HG02642 (cell line): ENCODE results near the gene RNF220.

Experiments
- ATAC-seq: cut with Tn5 transposase; IDR thresholded peaks from one replicate; pipeline ENCODE4 v1.9.1; 2021; ENCODE audit warnings: mild to moderate bottlenecking; ENCODE audit not compliant: unreplicated experiment, poor library complexity

The RNF220 gene

DNA sequence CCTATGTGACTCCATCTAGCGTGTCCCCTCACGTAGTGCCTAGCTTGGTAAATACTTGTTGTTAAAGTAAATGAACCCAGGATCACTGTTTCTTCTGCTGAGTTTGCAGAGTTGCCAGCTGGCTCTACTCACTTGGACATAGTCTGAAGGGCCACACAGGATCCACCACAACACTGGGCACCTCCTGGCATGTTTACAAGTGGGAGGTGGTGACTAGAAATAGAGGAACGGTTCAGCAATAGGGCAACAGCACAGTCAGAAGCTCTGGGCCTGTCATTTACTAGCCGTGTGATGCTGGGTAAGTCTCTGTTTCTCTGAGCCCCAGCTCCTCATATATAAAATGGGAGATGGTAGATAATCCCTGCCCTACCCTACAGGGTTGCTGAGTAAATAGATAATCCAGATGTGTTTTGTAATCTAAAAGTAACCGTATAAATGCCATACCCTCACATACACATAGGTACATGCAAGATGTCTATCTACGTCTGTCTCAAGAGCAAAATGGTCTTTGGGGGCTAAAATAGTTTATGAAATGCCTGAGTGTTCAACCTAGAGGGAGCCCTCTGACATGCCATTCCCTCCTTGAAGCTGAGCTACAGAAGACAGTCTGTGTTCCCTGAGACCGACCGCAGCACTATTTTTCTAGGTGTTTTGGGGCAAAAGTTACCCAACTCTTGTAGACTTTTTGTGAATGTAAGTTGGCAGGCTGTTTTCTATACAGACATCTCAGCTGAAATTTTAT is 20.5 kb downstream of the RNF220 start:
- no peak for ATAC-seq

DNA sequence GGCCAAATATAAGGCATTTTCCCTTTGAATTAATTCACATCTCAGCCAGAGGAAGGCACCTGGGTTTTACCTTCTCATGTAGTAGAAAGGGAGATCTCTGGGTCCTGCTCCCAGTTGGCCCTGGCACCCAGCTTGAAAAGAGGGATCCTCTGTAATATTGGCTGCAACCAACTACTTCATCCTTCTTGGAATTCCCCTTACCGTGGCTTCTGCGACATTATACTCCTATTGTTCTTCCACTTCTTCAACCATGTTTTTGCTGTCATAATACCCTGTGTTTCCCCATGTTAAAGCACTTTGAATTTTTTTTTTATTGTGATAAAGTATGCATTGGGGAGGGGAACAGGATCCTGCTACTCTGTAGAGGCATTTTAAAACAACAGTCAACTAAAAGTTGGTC is 26.8 kb downstream of the RNF220 start:
- ATAC-seq = no peak

DNA sequence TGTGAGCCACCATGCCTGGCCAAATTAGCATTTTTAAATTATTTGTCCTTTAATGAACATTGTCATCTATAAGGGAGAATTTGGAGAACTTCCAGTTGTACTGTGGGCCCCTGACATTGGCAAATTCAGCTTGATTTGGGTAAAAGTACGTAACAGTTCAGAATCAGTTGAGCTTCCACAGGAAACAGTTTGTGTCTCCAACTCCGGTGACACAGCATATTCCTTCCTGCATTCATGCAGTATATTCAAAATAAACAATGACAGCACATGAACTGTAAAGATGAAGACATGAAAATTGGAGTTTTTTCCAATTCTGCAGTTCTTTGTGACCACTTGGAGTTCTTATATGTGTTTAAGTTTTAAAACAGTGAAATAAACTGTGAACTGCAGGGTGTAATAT is 28.2 kb downstream of the RNF220 start:
- ATAC-seq = no peak

DNA sequence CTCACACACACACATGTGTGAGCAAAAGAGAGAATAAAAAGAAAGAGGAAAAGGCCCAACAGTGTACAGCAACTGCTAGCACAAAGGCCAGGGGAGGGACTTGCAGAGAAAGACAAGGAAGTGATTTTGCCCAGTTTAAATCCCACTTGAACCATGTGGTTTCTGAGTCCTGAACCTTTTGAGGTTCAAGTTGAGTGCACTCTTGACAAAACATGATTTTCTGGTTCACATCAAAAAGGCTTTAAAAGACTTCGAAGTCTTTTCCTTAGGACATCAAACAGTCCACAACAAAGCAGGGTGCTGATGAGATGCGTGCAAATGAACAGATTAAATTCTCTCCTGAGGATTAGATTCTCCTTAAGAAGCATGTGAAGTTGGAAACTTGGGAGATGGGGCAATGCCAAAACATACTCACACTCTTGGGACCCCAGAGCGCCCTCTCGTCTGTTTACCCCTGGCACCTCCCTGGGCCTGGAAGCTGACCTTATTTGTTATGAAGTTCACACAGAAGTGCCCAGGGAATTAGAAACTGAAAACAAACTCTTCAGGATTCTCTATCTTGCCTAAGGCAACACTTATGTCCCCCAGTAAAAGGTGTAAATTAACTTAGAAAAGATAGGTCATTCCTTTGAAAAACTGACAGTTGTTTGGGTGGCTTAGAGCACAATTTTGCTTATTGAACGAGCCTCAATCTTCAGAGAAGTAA is 31.5 kb downstream of the RNF220 start:
- ATAC-seq = no peak

DNA sequence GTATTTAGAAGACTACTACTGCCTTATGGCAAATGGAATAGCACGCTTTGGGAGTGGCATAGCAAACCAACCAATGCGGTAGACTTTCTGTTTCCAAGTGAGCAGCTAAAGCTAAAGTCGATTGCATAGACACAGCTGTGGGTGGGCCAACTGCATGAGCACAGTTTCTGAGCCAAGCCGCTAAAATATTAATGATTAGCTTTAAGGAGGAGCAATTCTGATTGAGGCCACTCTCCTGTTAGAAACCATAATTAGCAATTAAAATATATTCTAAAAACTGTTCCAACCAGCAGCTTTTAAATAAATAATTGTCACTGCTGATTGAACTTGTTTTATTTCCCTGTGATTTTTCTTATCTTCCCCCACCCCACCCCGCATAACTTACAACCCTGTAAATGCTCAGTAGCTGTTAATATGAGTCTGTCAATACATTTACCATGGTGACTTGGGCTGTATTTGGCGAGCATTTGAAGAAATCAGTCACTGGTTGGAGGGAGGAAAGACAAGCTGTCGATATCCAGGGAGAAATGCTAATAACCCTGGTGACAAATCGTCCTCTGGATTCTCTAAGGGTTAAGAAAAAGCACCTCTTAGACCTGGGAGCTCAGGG is 32.2 kb downstream of the RNF220 start:
- ATAC-seq = no peak

DNA sequence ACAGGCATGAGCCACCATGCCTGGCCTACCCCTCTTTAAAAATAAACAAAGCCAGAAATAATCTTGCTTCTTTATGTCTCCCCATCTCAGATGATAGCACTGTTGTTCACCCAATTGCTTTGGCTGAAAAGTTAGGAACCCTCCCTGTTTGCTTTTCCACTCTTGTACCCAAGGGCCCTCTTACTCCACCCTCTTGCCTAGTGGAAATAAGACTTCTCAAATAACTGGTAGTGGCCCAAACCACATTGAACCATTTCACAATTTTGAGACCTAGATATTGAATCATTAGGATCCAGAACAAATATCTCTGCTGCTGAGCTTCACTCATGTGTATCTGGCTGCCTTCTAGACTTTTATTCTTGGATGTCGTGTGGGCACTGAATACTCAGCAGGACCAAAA is 37.7 kb downstream of the RNF220 start:
- no peak for ATAC-seq

DNA sequence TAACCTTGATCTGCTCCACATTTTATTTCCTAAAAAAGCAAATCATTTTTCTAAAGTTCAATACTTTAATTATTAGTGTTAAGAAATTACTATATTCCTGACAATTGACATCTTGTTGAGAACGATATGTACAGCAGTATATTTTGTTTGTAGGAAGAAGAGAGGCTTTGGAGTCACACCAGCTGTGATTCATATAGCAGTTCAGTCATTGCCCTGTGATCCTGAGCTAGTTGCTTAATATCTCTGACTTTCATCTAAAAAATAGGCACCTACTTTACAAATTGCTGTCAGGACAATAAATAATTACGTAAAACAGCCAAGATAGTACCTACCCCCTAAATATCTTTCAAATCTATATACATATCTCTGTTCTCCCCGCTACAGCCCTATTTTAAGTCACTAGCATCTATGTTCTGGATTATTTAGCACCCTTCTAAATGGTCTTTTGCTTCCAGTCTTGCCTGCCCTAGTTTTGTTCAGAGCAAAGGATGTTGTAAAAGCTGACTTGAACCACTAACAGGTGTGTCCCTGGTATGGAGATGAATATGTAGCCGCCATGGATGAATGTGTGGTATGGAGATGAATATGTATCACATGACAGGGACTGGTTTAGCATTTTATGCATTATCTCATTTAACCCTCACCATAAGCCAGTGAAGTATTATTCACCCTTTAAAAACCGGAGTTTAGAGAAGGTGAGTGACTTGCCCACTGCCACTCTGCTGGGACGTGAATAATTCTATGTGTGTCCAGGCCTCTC is 42.2 kb downstream of the RNF220 start:
- ATAC-seq = no peak

DNA sequence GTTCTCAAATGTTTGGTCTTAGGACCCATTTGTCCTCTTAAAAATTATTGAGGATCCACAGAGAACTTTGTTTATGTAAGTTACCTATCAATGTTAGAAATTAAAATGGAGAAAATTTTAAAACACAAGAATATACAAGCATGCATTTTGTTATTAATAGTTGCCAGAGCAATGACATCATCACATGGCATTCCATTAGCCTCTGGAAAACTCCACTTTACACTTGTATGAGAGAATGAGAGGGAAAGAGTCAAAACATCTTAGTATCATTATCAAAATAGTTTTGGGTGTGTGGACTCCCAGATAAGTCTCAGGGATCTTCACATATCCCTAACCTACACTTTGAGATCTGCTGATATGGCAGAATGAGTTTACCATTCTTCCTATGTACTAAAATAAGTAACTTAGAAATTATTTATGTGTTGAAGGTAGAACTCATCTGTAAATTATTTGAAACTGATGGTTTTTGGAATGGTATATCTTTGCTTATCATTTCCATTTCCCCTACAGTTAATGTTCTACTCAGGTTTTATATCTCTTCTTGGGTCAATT is 48.8 kb downstream of the RNF220 start:
- ATAC-seq = no peak

DNA sequence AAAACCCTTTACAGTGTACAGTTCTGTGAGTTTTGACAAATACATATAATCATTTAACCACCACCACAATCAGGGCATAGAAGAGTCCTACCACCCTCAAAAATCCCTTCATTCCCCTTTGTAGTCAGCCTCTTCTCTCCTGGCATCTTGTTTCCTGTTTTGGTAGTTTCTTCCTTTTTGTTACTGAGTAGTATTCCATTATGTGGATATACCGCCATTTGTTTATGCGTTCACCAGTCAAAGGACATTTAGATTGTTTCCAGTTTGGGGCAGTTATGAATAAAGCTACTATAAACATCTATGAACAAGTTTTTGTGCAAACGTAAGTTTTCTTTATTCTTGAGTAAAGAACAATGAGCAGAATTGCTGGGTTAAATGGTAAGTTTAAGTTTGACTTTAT is 49.6 kb downstream of the RNF220 start:
- ATAC-seq = no peak

DNA sequence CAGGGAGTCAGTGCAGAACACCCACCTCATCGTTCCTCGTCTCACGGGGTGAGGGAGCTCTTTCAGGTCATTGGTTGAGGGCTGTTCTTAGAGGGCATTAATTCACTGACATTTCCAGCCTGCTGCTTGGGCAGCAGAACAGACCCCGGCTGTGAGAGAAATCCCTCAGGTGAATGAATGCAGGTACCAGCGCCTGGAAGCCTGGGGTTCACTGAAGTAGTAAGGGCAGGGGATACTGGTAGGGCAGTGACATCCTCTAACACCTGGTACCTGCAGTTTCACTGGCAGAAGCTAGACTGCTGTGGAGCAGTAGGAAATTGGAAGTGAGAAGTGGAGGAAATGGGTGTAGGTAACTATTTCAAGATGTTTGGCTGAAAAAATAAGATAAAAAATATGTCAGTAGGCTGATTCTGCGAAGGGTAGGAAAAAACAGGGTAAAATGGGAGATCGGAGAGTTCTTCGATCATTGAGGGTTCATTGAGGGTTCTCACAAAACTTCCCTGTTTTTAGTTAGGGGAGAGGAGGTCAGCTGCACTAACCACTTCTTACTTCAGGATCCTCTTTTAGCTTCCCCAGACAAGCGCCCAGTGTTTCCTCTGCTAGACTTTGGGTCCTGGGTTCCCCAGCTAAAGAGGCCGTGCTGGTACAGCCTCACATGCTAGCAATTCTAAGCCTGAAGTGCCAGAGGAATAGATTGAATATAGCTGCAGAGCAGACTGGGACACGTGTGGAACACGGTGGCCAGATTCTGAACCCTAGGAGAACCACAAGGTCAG is 55.2 kb downstream of the RNF220 start:
- no peak for ATAC-seq

DNA sequence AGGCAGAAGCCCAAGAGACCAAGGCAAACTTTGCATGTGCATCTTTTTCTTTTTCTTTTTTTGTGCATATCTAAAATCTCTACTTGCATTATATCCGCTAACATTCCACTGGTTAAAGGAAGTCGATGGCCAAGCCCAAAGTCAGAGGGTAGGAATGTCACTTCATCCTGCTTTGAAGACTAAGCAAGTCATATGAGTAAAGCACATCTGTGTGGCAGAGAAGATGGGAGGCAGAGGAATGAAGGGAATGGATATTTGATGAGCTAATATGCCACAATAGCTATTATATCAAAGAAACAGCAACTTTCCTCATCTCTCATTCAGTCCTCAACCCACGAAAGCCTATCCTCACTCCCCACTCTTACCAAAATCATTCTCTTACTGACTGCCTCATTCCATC is 59.3 kb downstream of the RNF220 start:
- ATAC-seq = no peak

DNA sequence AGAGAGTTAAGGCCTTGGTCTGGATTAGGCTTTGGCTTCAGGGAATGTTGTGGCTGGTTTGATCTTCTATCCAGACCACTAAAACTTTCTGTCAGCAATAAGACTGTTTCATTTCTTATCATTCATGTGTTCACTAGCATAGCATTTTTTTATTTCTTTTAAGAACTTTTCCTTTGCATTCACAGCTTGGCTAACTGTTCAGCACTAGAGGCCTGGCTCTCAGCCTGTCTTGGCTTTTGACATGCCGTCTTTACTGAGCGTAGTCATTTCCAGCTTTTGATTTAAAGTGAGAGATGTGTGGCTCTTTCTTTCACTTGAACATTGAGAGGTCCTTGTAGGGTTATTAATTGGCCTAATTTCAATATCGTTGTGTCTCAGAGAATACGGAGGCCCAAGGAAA is 62.5 kb downstream of the RNF220 start:
- ATAC-seq = no peak

DNA sequence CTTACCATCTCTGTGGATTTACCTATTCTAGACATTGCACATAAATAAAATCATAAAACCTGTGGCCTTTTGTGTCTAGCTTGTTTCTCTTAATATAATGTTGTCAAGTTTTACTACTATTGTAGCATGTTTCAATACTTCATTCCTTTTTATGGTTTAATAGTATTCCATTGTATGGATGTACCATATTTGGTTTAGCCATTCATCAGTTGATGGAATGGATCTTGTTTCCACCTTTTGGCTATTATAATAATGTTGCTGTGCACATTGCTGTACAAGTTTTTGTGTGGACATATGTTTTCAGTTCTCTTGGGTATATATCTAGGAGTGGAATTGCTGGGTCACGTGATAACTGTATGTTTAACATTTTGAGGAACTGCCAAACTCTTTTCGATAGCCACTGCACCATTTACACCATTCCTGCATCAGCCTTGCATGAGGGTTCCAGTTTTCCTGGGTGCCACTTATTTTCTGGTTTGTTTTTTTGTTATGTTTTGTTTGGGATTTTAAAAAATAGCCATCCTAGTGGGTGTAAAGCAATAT is 66.9 kb downstream of the RNF220 start:
- no peak for ATAC-seq

DNA sequence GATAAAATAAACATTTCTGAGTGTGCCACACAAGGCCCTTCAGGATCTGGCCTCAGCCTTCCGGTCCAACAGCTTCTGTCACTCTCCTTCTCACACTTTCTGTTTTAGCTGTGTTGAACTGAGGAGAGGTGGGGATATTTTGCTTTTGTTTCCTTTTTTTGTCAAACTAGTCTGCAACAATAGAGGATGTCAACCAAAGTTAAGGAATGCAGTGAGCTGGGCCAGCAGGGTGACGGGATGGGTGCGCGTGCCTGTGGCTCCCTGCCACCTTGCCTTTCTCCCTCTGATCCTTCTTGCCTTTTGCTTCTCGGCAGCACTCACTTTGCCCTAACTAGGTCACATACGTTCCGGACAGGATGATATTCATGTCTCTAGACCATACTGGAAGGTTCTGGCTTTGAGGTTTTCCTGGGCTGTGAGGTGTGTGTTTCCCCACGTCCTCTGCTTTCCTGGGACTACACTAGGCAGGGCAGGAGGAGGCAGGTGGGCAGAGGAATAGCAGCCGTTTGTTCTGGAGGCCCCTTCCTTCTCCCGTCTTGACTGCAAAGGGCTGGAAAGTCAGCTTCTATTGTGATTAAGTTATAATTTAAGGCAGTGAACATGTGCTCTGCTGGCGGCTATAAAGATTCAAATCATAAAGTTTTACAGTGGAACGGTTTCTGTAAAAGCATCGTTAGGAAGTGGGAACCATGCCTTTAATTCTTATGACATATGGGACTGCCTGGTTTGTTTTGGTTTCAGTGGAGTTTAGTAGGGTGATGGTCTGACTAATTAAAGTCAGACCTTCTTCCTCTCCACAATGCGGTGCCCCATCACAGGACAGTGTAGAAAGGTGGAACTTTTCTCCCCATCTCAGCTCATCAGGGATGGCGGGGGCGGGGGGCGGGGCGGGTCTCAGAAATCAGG is 67.8 kb downstream of the RNF220 start:
- no peak for ATAC-seq

DNA sequence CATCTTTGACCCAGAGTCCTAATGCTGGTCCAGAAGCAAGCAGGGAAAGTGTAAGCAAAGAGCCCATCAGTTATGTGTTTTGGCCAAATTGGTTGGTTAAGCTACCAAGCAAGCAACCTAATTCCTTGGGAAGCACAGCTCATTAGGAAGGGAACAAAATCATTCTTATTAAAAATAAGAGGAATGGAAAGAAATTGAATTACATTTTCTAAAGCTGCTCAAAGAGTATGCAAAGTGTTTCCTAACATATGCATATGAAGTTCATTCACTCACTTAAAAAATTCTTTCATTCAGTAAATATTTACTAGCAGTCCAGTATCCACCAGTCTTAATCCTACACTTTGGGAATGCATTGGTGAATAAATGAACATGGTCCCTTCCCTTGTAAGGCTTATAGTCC is 71.8 kb downstream of the RNF220 start:
- ATAC-seq = no peak

DNA sequence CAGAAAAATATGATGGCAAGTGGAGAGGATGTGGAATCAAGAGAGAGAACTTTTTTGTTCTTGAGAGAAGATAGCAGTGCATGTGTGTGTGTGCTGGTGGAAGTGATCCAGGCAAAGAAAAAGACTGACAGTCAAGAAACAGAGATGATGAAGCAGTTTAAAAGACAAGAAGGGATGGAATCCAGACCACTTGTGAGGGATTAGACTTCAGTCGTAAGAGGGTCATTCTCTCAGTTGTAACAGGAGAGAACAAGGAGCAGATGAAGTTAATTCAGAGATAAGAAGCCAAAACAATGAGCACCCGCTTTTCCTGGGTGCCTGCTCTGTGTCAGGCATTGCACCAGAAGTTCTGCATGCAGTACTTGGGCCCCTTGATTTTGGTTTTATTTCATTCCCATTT is 76.6 kb downstream of the RNF220 start:
- ATAC-seq = no peak

DNA sequence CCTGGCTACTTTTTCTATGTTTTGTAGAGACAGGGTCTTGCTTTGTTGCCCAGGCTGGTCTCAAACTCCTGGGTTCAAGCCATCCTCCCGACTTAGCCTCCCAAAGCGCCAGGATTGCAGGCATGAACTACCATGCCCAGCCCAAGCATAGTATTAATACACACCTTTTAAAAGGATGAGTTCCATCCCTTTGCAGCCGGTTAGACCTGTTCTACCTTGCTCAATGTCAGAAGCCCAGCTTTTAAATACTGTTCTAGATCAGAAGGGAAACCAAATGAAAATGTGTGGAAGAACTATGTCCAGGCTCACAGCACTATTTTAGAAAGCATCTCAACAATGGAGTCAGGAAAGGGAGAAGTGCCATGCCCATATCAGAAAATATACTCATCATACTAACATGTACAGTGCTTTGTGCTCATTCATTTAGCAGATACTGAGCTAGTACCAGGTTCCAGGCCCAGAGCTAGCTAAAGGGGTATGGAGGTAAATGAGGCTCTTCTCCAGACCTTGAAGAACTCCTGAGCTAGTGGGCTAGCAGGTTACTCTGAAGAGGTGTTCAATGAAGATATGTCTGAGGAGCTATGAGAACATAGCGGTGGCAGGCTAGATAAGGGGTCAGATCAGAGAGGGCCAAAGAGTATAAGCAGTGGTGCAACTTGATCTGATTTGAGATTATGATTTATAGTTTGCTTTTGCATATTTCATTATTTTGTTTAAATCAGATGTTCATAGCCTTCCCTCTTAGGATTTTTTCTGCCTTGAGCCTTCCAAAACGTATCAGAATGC is 78.2 kb downstream of the RNF220 start:
- no peak for ATAC-seq

DNA sequence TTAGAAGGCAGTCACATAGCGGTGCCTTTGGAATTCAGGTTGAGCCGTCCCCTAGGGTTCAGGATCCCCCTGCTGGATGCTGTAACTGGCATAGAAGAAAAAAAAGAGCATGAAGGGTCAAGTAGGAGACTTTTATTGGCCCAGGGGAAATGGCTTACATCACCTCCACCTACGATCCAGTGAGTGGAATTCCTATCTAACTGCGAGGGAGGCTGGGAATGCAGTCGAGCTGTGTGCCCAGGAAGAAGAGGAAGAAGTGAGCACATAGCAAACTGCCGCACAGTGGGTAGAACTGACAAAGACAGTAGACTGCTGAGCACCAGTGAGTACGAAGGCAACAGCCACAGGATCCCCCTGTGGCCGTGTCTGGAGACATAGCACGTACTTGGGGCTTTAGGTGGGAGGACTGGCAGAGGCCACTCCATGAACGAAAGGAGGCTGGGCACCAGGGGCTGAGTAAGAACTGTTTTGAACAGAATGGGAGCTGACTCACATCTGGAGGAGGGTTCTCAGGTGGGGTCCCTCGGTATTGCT is 79.2 kb downstream of the RNF220 start:
- ATAC-seq = no peak
